Measurements from ENCODE around the gene GRIK3. TPM values are rescaled to one million over a fixed set of nuclear protein-coding genes. Genes with fewer than 3 reads are reported as not detected.

Gene GRIK3
- total and polyA plus RNA-seq, 2 of the 8 experiments (the other 6 are each of a cell fraction or from before 2014, with no cell fraction given) = 2.1 to 3.4 TPM

GRCh38 chr1:36849956-36850355 lies 184.4 kb downstream of the GRIK3 start (continued):
- TF ChIP-seq, protein P1, sequence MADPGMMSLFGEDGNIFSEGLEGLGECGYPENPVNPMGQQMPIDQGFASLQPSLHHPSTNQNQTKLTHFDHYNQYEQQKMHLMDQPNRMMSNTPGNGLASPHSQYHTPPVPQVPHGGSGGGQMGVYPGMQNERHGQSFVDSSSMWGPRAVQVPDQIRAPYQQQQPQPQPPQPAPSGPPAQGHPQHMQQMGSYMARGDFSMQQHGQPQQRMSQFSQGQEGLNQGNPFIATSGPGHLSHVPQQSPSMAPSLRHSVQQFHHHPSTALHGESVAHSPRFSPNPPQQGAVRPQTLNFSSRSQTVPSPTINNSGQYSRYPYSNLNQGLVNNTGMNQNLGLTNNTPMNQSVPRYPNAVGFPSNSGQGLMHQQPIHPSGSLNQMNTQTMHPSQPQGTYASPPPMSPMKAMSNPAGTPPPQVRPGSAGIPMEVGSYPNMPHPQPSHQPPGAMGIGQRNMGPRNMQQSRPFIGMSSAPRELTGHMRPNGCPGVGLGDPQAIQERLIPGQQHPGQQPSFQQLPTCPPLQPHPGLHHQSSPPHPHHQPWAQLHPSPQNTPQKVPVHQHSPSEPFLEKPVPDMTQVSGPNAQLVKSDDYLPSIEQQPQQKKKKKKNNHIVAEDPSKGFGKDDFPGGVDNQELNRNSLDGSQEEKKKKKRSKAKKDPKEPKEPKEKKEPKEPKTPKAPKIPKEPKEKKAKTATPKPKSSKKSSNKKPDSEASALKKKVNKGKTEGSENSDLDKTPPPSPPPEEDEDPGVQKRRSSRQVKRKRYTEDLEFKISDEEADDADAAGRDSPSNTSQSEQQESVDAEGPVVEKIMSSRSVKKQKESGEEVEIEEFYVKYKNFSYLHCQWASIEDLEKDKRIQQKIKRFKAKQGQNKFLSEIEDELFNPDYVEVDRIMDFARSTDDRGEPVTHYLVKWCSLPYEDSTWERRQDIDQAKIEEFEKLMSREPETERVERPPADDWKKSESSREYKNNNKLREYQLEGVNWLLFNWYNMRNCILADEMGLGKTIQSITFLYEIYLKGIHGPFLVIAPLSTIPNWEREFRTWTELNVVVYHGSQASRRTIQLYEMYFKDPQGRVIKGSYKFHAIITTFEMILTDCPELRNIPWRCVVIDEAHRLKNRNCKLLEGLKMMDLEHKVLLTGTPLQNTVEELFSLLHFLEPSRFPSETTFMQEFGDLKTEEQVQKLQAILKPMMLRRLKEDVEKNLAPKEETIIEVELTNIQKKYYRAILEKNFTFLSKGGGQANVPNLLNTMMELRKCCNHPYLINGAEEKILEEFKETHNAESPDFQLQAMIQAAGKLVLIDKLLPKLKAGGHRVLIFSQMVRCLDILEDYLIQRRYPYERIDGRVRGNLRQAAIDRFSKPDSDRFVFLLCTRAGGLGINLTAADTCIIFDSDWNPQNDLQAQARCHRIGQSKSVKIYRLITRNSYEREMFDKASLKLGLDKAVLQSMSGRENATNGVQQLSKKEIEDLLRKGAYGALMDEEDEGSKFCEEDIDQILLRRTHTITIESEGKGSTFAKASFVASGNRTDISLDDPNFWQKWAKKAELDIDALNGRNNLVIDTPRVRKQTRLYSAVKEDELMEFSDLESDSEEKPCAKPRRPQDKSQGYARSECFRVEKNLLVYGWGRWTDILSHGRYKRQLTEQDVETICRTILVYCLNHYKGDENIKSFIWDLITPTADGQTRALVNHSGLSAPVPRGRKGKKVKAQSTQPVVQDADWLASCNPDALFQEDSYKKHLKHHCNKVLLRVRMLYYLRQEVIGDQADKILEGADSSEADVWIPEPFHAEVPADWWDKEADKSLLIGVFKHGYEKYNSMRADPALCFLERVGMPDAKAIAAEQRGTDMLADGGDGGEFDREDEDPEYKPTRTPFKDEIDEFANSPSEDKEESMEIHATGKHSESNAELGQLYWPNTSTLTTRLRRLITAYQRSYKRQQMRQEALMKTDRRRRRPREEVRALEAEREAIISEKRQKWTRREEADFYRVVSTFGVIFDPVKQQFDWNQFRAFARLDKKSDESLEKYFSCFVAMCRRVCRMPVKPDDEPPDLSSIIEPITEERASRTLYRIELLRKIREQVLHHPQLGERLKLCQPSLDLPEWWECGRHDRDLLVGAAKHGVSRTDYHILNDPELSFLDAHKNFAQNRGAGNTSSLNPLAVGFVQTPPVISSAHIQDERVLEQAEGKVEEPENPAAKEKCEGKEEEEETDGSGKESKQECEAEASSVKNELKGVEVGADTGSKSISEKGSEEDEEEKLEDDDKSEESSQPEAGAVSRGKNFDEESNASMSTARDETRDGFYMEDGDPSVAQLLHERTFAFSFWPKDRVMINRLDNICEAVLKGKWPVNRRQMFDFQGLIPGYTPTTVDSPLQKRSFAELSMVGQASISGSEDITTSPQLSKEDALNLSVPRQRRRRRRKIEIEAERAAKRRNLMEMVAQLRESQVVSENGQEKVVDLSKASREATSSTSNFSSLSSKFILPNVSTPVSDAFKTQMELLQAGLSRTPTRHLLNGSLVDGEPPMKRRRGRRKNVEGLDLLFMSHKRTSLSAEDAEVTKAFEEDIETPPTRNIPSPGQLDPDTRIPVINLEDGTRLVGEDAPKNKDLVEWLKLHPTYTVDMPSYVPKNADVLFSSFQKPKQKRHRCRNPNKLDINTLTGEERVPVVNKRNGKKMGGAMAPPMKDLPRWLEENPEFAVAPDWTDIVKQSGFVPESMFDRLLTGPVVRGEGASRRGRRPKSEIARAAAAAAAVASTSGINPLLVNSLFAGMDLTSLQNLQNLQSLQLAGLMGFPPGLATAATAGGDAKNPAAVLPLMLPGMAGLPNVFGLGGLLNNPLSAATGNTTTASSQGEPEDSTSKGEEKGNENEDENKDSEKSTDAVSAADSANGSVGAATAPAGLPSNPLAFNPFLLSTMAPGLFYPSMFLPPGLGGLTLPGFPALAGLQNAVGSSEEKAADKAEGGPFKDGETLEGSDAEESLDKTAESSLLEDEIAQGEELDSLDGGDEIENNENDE (IDR thresholded peaks at IDR 0.05; ENCODE audit: insufficient replicate concordance, low read length) = no peak
- TF ChIP-seq RBBP5 (IDR thresholded peaks at IDR 0.05; ENCODE audit: borderline replicate concordance, low read depth, low read length) (no peak), POLR2A (IDR thresholded peaks at IDR 0.05; ENCODE audit: control extremely low read depth in 1 of 2, low read depth in 2 of 2, low read length in 2 of 2) (no peak)
